Measurements from ENCODE around the gene BTBD16. TPM values are rescaled to one million over a fixed set of nuclear protein-coding genes. Genes with fewer than 3 reads are reported as not detected.

Gene BTBD16
- total RNA-seq, 1 donor from 2014 or later, result not detected

DNA sequence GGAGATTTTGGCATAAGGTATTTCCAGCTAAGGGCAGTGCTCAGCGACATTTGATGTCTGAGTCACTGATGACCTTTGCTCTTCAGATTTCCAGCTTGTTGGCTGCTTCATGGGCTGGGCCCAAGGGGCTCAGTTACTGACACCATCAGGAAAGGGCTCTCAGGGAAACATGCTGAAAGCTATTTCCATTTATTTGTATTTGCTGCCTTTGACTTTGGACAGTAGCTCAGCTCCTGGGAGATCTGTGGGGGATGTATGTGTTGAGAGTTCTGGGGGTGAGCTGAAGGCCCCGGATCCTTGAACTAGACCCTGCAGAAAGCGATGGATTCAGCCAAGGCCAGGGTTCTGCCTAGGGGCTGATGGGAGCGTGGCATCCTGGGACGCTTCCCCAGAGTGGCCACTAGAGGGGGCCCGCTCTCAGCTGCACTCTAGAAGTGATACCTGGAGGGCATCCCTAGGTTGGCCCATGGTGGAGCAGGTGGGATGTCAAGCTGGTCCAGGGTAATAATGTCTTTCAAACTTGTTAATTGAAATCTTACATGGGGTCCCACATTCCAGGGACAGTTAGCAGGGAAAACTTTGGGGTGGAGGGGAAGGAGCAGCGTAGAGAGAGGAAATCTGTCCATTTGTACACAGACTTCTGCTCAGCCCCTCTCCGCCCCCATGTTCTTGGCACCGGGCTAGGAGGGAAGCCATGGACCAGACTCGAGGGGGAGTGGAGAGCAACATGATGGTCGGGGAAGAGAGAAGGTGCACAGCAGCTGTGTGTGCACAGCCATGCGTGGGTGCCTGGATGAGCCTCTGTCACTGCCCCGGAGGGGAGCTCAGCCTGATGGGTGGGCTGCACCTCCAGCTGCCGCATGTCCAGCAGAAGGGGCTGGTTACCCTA, 3.0 kb upstream of the BTBD16 start:
- peaks cover under 1% of the 10 kb centered on the region for H3K9me3 Mint-ChIP-seq
- no peak overlapping the region for H3K4me3 Mint-ChIP-seq
- H3K27me3 Mint-ChIP-seq (ENCODE audit: low read depth), result no peaks in the 10 kb centered on the region
- no peak overlapping the region for H3K27ac Mint-ChIP-seq (ENCODE audit: unreplicated experiment)
- TF ChIP-seq, protein P1, sequence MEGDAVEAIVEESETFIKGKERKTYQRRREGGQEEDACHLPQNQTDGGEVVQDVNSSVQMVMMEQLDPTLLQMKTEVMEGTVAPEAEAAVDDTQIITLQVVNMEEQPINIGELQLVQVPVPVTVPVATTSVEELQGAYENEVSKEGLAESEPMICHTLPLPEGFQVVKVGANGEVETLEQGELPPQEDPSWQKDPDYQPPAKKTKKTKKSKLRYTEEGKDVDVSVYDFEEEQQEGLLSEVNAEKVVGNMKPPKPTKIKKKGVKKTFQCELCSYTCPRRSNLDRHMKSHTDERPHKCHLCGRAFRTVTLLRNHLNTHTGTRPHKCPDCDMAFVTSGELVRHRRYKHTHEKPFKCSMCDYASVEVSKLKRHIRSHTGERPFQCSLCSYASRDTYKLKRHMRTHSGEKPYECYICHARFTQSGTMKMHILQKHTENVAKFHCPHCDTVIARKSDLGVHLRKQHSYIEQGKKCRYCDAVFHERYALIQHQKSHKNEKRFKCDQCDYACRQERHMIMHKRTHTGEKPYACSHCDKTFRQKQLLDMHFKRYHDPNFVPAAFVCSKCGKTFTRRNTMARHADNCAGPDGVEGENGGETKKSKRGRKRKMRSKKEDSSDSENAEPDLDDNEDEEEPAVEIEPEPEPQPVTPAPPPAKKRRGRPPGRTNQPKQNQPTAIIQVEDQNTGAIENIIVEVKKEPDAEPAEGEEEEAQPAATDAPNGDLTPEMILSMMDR (conservative IDR thresholded peaks at IDR 0.05), result peak; percentile 91
- H3K36me3 Mint-ChIP-seq (ENCODE audit: low read depth), result peaks cover 19% of the 10 kb centered on the region
- H3K4me1 Mint-ChIP-seq, result peaks cover 8% of the 10 kb centered on the region
- DNase-seq (ENCODE audit: low read depth, low spot score), result peak; percentile 60

DNA sequence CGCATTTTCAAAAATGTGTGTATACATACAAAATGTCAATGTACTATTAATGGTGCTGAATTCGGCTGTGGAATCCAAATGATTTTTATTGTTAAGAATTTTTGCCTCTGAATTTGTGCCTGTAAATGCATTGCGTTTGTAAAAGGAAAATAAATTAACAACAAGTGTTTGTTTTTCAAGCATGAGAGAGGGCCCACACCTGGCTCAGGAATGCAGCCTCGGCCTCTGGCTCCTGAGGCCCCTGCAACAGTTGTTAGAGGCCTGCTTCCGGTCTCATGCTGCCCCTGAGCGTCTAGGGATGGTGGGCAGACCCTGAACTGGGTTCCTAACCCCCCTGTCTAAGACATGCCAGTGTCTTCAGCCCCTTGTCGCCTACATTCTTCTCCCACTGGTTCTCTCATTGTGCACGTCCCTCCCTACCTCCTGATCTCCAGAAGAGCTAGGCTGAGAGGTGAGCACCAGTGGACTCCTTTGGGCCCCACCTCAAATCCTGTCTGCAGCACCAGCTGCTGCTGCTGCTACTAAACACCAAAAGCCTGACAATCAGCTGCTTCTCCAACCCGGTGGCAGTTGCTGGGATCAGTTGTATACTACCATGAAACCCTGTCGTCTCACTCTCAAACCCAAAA, 1.9 kb upstream of the BTBD16 start:
- DNase-seq (ENCODE audit: low read depth, low spot score), result no peak
- no peaks in the 10 kb centered on the region for H3K27me3 Mint-ChIP-seq (ENCODE audit: low read depth)
- TF ChIP-seq, protein P1 (conservative IDR thresholded peaks at IDR 0.05), result no peak

DNA sequence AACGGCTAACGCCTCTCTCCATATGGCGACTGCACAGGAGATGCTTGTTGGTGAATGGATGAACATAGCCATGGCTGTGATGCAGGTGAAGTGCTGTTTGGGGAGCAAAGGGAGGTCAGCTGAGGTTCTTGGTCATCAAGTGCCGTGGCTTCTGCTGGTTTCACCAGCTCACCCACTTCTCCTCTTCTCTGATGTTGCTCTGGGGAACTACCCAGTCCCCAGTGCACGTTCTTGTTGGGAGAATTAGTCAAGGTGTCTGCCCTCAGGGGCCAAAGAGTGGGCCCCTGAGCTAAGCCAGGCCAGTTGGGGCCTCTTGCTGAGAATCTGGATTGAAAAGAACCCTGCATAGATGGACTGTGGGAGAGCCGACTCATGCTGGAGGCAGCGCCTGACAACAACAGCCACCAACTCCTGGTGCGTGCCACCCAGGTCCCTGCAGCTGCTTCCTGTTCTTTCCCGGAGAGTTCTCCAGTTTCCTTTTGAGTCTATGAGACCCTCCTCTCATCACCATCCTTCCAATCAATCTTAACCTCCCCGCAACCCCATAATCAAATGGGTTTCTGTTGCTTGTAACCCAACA, 3.0 kb downstream of the BTBD16 start:
- no peaks in the 10 kb centered on the region for H3K36me3 Mint-ChIP-seq (ENCODE audit: low read depth)
- H3K4me1 Mint-ChIP-seq, result no peaks in the 10 kb centered on the region
- no peak for DNase-seq (ENCODE audit: low read depth, low spot score)
- no peak overlapping the region for H3K4me3 Mint-ChIP-seq
- no peak overlapping the region for H3K27ac Mint-ChIP-seq (ENCODE audit: unreplicated experiment)
- TF ChIP-seq, protein P1 (conservative IDR thresholded peaks at IDR 0.05), result no peak
- no peaks in the 10 kb centered on the region for H3K9me3 Mint-ChIP-seq
- H3K27me3 Mint-ChIP-seq (ENCODE audit: low read depth), result no peaks in the 10 kb centered on the region

More for the DNA sequence above, 1.9 kb upstream of the BTBD16 start:
- Mint-ChIP-seq H3K4me3 (no peak overlapping the region), H3K36me3 (ENCODE audit: low read depth) (peaks cover 11% of the 10 kb centered on the region), H3K9me3 (no peaks in the 10 kb centered on the region), H3K27ac (ENCODE audit: unreplicated experiment) (no peak overlapping the region), H3K4me1 (peaks cover 8% of the 10 kb centered on the region)

DNA sequence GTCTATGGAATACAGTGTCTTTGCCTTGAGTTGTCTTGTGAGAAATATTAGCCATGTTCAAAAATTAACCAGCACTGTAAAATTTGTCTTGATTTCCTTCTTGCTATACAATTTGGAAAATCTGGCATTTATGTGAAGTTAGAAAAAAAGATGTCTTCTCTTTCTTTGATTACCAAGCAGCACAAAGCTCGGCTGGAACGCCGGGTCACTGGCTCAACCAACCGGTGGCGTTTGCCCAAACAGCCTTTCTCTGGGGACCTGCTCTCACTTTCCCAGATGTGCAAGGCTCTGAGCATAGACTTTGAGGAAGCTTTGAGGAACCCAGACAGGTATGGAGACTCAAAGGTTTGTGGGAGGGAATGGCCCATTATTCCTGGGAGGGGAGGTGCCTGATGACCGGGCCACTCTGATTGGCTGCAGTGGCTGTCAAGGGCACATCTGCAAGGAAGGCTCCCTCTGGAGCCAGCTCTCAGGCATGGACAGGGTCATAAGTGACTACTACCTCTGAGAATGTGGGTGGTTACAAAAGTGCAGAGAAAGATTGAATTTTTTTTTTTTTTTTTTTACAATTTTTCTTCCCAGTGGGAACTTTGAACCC, 5.6 kb downstream of the BTBD16 start:
- no peak for DNase-seq (ENCODE audit: low read depth, low spot score)
- Mint-ChIP-seq H3K27me3 (ENCODE audit: low read depth) (no peaks in the 10 kb centered on the region), H3K9me3 (no peaks in the 10 kb centered on the region), H3K4me3 (no peak overlapping the region), H3K4me1 (peaks cover 7% of the 10 kb centered on the region), H3K36me3 (ENCODE audit: low read depth) (no peaks in the 10 kb centered on the region), H3K27ac (ENCODE audit: unreplicated experiment) (no peak overlapping the region)
- TF ChIP-seq, protein P1 (conservative IDR thresholded peaks at IDR 0.05), result no peak

DNA sequence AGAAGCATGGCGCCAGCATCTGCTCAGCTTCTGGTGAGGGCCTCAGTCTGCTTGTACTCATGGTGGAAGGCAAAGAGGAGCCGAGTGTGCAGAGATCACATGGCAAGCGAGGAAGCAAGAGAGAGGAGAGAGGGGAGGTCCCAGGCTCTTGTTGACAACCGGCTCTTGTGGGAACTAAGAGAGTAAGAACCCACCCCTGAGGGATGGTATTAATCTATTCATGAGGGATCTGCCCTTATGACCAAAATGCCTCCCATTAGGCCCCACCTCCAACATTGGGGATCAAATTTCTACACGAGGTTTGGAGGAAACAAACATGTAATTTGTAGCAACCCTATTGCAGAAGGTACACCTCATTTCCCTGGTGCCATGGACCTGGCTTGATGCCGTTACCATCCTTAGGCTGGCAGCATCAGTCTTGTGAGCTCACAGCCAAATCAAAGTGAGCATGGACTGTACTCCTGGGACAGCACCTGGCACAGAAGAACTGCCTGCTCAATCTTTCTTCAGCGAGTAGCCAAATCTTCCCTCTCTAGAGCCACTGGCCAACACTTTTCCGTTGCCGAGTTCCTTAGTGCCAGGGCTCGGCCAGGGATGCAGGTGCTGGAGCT, 6.5 kb downstream of the BTBD16 start:
- Mint-ChIP-seq H3K27me3 (ENCODE audit: low read depth) (no peaks in the 10 kb centered on the region), H3K9me3 (no peaks in the 10 kb centered on the region), H3K36me3 (ENCODE audit: low read depth) (no peaks in the 10 kb centered on the region), H3K4me3 (no peak overlapping the region), H3K4me1 (peaks cover 9% of the 10 kb centered on the region), H3K27ac (ENCODE audit: unreplicated experiment) (no peak overlapping the region)
- TF ChIP-seq, protein P1 (conservative IDR thresholded peaks at IDR 0.05), result no peak
- no peak for DNase-seq (ENCODE audit: low read depth, low spot score)
